Hematopoietic multipotent progenitor cell treated with erythropoietin and hydrocortisone succinate and interleukin-3 and kit ligand, for 6 days (in vitro differentiated cells): ENCODE data around the gene MAGI1.

ENCODE experiments used
- DNase-seq: peaks from one replicate; pipeline ENCODE4 v3.0.0-alpha.2; 2015

Gene MAGI1

GRCh38 chr3:65368866-65369265 is 669.9 kb downstream of the MAGI1 start:
- DNase-seq = no peak

- DNase-seq = no peak
Measured at GRCh38 chr3:65362688-65363087, 676.0 kb downstream of the MAGI1 start.

- no peak for DNase-seq
Measured at GRCh38 chr3:65361448-65361847, 677.3 kb downstream of the MAGI1 start.

GRCh38 chr3:65356331-65357248 is 682.1 kb downstream of the MAGI1 start:
- no peak for DNase-seq

DNA sequence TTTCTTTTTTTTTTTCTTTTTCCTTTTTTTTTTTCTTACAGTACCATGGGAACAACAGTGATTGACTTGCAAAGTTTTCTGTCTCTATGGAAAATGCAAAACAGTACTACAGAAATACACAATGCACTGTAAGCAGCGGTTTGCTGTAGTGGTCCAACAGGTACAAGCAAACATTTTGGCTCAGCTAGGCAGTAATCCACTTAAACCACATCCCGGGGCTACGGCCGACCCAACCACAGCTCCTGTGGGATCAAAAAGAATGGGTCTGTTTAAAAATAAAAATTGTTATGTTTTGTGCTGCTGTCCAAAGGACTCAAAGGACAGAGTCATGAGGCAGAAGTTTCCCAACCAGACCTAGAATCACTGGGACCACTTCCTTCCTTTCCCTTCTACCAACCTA is 683.8 kb downstream of the MAGI1 start:
- no peak for DNase-seq

GRCh38 chr3:65352951-65353350 is 685.8 kb downstream of the MAGI1 start:
- no peak for DNase-seq

DNA sequence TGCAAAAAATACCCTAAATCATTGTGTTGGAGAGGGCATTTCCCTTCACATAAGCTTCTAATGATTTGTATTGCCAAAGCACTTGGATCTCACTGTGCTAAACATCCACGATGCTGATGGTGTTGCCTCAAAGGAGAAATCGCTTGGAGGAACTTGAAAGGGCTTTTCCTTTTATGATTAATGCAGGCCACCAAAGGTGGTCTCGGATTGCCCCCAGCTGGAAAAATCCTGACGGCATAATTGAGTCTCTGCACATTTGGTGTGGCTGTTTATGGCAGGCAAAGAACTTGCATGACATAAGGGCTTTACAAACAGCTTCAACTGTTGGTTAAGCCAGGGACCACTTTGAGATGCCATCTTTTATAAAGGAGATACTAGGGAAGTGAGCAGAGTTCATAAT is 687.0 kb downstream of the MAGI1 start:
- DNase-seq = no peak

GRCh38 chr3:65350801-65351476 is 687.8 kb downstream of the MAGI1 start:
- DNase-seq = no peak

DNA sequence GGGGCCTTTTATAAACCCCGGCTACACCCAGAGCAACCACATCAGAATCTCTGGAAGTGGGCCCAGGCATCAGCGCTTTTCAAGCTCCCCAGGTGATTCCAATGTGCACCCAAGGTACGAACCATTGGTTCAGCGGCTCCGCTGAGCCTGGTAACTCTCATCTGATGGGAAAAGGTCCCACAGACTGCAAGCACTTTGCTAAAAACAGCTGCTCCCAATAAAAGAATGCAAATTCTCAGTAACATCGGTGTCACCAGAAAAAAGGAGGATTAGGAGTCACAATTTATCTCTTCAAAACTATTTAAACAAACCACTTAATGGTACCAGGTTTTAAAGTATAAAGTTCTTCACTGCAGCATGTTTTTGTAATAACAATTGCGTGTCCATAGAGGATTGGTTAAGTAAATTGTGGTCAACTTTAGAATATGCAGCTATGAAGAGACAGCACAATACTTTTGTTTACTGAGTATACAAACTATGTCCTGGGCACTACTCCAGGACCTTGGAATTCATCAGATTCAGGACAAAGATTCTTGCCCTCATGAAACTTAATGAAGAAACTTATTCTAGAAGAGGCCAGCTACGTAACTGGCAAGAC is 690.2 kb downstream of the MAGI1 start:
- DNase-seq = no peak

- DNase-seq = no peak
Measured at GRCh38 chr3:65347166-65347565, 691.6 kb downstream of the MAGI1 start.

DNA sequence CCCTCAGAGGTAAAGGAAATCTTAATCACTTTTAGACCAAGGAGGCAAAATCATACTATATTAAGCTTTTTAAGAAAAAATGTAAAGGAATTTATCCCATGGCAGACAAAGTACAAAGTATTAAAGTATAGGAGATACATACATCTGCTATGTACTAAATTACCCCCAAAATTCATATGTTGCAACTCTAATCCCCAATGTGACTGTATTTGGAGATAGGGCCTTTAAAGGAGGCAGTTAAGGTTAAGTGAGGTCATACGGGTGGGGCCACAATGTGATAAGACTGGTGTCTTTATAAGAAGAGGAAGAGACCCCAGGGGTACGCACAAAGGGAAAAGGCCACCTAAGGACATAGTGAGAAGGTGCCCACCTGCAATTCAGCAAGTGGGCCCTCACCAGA is 693.9 kb downstream of the MAGI1 start:
- DNase-seq = no peak

- DNase-seq = no peak
Measured at GRCh38 chr3:65344444-65344843, 694.3 kb downstream of the MAGI1 start.

- no peak for DNase-seq
Measured at GRCh38 chr3:65343736-65344135, 695.0 kb downstream of the MAGI1 start.

DNA sequence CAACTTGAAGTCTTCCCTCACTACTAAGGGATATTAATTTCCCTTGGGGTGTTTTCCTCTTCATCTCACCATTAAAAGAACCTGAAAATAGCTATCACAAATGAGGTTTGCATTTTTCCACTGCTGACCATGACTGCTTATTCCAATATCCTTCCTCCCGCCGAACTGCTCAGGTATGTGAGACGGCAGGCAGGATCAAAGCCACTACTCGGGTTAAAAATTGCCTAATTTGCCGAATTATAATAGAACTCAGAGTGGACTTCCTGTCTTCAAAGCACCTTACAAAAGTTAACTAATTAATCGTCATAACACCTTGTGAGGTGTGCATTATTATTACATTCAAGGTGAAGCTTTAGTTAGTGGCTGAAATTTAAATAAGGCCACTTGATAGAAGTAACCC is 695.7 kb downstream of the MAGI1 start:
- no peak for DNase-seq

- peak; percentile 60 for DNase-seq
Measured at GRCh38 chr3:65342084-65342683, 696.5 kb downstream of the MAGI1 start.

DNA sequence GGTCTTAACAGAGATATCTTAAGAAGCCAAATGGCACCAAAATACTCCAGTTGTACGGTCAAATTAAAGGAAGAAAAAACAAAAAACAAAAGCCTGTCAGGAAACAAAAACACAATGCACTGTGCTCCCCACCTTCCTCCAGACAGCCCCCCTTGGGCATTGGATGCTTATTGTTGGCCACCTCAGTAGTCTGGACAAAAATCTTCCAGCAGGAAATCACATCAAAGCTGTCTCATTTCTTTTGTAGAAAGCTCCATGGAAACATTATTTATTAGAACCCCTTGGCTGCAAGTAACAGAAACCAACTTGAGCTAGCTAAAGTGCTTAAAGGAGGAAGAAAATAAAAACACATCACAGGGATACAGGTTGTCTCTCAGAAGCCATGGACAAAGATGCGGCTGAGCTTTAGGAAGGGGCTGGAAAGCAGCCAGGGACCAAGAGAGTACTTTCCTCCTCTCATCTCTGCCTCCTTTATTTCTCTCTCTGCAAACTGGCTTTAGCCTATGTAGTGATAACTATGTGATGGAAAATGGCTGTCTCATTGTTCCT is 699.5 kb downstream of the MAGI1 start:
- DNase-seq = no peak

DNA sequence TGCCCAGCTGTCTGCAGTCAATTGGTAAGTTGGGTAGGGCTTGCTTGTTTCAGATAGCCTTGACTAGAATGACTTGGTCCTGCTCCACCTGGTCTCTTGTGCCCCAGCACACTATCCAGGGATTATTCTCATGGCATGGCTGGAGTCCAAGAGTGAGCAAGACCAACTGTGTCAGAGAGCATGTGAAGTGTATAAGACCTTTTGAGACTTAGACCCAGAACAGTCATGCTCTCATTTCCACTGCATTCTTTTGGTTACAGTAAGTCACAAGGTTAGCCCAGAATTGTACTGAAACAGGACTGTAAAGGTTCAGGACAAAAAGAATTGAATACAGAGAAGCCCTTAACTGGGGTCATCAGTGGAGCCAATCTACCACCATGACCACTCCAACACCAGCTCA is 700.1 kb downstream of the MAGI1 start:
- DNase-seq = no peak

- DNase-seq = no peak
Measured at GRCh38 chr3:65335587-65335986, 703.1 kb downstream of the MAGI1 start.

DNA sequence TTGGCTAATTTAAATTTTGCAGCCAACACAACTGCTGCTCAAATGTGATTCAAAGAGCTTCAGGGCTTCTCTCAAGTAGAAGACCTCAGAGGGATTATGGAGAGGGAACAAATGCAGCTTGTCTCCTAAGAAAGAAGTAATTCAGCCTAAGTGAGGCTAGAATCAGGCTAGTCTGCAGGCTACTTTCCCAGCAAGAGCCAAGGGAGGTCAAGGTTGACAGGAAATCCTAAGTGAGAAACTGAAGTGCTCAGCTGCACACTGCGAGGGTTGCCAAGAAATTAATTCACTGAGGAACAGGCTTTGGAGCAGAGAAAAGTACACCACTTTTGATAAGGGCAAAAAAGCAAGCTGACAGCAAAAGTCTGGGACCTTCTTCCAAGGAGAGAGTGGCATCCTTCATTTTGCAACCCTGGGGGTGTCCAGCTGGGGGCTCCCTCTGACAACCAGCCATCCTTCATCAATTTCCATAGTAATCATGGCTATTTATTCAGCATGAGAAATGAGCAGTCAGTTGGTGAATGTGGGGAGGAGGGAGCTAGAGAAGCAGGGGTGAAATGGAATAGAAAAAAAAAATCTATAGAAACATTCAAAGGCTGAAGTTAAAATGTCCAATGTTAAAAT is 704.6 kb downstream of the MAGI1 start:
- DNase-seq = no peak

DNA sequence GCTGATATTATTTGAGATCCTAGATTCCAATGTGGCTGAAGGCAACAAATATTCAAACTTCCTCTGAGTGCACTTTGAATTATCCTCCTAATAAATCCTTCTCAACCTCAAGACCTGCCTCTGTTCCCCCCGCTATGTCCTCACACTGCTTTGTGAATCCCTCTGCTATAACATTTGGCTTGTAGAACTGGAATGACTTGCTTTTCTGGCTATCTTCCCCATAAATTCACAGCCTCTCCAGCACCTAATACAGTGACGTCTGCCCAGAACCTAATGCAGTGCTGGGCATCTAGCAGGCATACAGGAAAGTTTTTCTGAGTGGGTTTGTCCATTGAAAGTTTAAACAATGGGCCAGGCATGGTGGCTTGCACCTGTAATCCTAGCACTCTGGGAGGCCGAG is 707.0 kb downstream of the MAGI1 start:
- DNase-seq = no peak

GRCh38 chr3:65330072-65330471 is 708.6 kb downstream of the MAGI1 start:
- no peak for DNase-seq

- no peak for DNase-seq
Measured at GRCh38 chr3:65328148-65328547, 710.6 kb downstream of the MAGI1 start.

DNA sequence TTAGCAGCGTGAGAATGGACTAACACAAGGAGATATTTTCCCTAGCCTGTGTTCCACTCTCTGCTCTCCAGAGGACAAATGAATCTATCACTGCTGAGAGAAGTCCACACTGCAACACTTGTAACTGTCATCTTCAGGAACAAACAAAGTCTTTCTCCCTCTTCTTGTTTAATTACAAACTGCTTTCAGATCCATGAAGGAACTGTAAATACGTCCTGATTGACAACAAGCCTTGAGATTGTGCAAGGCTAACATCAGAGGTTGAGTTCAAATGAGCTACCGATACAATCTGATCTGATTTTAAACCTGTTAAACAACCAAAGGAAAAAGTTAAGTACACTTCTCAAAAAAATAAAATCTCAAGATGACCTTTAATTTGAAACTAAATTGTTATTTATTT is 712.1 kb downstream of the MAGI1 start:
- DNase-seq = no peak
